IPS-18a (cell line): ENCODE measurements around the gene CACNA1A.
"Not testable (repeated sequence)": the region's sequence is repeated elsewhere in the genome, so short reads cannot be mapped to it uniquely, and the experiment has no call there.

Source experiments
- H3K27ac ChIP-seq: one replicate; pipeline ENCODE4 v1.5.1; 2013; ENCODE audit warnings: low read length
- H3K27me3 ChIP-seq: one replicate; pipeline ENCODE4 v1.6.1; 2013; ENCODE audit warnings: mild to moderate bottlenecking, low read length; ENCODE audit not compliant: control insufficient read depth, insufficient read depth
- H3K36me3 ChIP-seq: one replicate; pipeline ENCODE4 v1.6.1; 2013; ENCODE audit warnings: low read depth, low read length; ENCODE audit not compliant: control insufficient read depth
- H3K4me1 ChIP-seq: one replicate; pipeline ENCODE4 v1.6.1; 2013; ENCODE audit warnings: low read depth, low read length; ENCODE audit not compliant: control insufficient read depth
- H3K4me3 ChIP-seq: one replicate; pipeline ENCODE4 v1.5.1; 2013; ENCODE audit warnings: low read length
- H3K9ac ChIP-seq: one replicate; pipeline ENCODE4 v1.6.1; 2013; ENCODE audit warnings: mild to moderate bottlenecking, low read length, moderate library complexity
- H3K9me3 ChIP-seq: one replicate; pipeline ENCODE4 v1.6.1; 2013; ENCODE audit warnings: low read depth, low read length; ENCODE audit not compliant: control insufficient read depth

Gene CACNA1A

DNA sequence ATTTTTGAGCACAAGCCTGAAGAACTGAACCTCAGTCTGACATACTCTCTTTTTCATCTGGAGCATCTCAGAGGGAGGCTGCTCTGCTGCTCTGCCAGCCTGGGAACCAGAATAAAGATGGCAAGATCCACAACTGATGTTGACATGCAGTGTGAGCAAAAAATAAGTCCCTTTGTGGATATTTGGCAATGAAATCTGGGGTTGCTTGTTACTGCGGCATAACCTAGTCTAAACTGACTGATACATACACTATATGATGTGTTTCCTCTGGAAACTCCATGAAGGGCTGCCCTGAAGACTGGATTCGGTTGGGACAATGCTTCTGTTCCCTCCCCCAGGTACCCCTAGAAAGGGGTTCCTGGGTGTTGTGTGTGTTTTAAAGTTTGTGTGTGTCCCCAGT, 249.4 kb downstream of the CACNA1A start:
- Histone ChIP-seq H3K27ac (no peak overlapping the region), H3K4me3 (no peak overlapping the region), H3K36me3 (peaks cover 6% of the 10 kb centered on the region), H3K4me1 (no peaks in the 10 kb centered on the region), H3K27me3 (no peaks in the 10 kb centered on the region), H3K9me3 (no peaks in the 10 kb centered on the region), H3K9ac (no peak overlapping the region)

DNA sequence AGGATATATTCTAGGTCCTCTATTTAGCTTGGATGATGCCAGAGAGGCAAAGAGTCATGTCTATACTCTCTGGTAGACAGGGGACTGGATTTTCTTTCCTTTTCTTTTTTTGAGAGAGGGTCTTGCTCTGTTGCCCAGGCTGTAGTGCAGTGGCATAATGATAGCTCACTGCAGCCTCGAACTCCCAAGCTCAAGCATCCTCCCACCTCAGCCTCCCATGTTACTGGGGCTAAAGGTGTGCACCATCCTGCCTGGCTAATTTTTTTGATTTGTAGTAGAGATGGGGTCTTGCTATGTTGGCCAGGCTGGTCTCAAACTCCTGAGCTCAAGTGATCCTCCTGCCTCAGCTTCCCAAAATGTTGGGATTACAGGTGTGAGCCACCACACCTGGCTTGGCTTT, 249.9 kb downstream of the CACNA1A start:
- H3K27me3 ChIP-seq, H3K27ac ChIP-seq, H3K9ac ChIP-seq, H3K4me3 ChIP-seq, H3K36me3 ChIP-seq, H3K9me3 ChIP-seq, H3K4me1 ChIP-seq: not testable (repeated sequence)

DNA sequence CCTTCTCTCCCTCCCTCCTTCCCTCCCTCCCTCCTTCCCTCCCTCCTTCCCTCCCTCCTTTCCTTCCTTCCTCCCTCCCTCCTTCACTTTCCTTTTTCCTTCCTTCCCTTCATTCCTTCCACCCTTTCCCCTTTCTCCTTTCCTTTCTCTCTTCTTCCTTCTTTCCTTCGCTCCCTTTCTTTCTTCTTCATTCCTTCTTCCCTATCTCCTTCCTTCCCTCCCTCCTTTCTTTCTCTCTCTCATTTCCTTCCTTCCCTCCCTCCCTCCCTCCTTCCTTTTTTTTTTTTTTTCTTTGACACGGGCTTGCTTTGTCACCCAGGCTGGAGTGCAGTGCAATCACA, 250.6 kb downstream of the CACNA1A start:
- H3K4me3 ChIP-seq, result no peak overlapping the region

DNA sequence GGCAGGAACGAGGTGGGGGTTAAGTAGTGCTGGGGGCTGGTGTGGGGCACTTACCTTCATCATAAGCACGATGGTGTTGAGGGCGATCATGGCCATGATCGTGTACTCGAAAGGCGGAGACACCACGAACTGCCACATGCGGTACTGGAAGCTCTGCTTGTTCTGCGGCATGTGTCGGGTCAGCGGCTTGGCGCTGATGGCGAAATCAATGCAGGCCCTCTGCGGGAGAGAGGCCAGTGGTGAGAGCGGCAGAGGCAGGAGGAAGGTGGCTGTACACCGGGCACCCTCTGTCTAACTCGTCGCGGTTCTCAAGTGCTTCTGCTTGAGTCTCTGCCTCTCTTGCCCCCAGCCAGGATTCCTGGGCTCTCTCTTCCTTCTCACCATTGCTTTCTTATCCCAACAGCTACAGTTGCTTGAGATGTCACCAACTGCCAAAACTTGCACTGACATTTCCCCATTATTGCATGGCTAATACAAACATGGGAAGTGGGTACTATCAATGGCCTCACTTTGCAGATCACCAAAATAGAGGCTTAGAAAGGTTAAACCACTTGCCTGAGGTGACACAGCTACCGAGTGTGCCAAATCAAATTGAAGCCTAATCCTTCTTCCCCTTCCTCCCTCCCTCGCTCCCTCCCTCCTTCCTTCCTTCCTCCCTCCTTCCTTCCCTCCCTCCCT, 251.1 kb downstream of the CACNA1A start:
- H3K9ac ChIP-seq, result no peak overlapping the region
- H3K36me3 ChIP-seq, result peaks cover 6% of the 10 kb centered on the region
- no peaks in the 10 kb centered on the region for H3K4me1 ChIP-seq
- H3K4me3 ChIP-seq, result no peak overlapping the region
- H3K27me3 ChIP-seq, result no peaks in the 10 kb centered on the region
- H3K27ac ChIP-seq, result no peak overlapping the region
- H3K9me3 ChIP-seq, result no peaks in the 10 kb centered on the region

More for the DNA sequence above, 250.6 kb downstream of the CACNA1A start:
- Histone ChIP-seq H3K27ac (no peak overlapping the region), H3K4me1 (no peaks in the 10 kb centered on the region), H3K36me3 (peaks cover 6% of the 10 kb centered on the region), H3K27me3 (no peaks in the 10 kb centered on the region), H3K9ac (no peak overlapping the region), H3K9me3 (no peaks in the 10 kb centered on the region)

DNA sequence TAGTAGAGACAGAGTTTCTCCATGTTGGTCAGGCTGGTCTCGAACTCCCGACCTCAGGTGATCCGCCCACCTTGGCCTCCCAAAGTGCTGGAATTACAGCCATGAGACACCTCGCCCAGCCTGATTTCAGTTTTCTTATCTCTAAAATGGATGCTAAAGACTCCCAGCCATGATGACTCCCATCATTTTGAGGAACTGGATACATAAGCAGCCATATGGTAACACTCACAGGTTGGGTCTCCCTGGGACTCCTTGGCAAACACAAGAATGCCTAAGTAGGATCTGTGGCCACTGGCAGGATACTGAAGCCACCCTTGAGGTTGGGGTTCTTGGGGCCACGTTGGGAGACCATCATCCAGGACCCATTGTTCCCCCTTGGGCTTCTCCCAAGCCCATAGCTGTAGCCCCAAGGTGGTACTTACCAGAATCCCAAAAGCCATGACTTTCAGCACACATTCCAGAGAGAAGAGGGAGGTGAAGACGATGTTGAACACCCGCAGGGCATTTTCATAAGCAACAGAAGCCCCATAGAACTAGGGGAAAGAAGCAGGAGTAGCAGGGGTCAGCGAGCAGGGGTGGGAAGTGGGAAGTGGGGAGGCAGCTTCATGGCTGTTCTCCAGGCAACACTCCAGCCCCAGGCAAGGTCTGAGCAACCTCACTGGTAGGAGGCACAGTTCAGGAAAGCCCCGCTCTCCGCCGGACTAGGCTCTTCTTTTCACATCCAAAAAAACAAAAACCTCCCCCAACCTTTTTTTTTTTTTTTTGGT, 253.5 kb downstream of the CACNA1A start:
- no peak overlapping the region for H3K27ac ChIP-seq
- no peak overlapping the region for H3K9ac ChIP-seq
- no peaks in the 10 kb centered on the region for H3K27me3 ChIP-seq
- H3K4me1 ChIP-seq, result no peaks in the 10 kb centered on the region
- H3K9me3 ChIP-seq, result no peaks in the 10 kb centered on the region
- no peak overlapping the region for H3K4me3 ChIP-seq
- peaks cover 6% of the 10 kb centered on the region for H3K36me3 ChIP-seq

DNA sequence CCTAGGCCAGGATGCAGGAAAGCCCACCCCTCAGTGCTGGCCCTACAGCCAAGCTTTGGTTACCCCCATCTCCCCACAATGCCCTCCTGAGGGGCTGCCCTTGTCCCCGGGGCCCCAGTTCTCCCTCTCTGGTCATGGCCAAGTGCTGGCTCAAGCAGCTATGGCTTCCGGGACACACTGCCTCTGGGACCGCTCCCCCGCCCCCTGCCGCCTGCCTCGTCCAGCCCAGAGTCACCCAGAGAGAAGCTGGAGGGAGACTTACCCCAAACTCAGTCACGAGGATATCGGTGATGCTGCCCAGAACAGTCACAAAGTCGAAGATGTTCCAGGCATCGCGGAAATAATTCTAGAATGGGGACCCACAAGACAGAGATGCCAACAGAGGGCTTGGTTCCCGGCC, 261.4 kb downstream of the CACNA1A start:
- Histone ChIP-seq H3K9ac (no peak overlapping the region), H3K27ac (no peak overlapping the region), H3K4me1 (no peaks in the 10 kb centered on the region), H3K9me3 (no peaks in the 10 kb centered on the region), H3K4me3 (no peak overlapping the region), H3K36me3 (no peaks in the 10 kb centered on the region), H3K27me3 (no peaks in the 10 kb centered on the region)

DNA sequence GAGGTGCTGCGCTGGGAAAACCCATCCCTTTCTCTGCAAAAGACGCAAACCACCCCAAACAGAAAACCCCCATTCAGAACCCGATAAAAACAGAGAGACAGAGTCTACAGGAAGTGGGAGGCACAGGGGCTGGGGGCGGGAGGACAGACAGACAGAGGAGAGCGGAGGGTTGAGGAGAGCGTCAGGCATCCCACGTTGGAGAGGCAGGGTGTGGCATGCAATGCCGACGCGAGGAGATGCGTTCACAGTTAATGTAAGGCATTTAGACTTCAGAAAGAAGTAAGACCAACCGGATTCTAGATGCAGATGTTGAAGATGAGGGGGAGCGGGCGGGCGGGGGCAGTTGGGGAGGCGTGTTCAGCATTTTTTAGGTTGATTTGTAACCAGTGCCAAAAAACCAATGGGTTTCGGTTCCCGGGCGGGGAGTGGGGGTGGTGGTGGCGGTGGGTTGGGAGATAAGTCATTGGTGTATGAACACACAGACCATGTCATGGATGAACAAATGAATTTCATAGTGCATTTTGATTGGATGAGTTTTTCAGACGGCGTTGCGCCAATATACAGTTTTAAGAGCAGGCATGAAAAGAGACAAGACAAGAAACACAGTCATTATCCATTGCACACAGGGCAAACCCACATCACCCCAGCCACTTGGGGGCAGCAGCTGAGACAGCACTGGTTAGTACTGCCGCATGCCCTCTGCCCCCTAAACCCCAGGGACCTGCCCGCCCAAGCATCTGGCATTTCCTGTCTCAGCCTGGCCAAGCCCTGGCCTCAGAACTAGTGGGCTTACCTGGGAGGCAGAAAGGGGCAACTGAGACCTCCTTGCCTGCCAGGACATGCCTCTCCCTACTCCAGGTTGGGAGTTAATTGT, 264.8 kb downstream of the CACNA1A start:
- Histone ChIP-seq H3K9me3 (no peaks in the 10 kb centered on the region), H3K36me3 (no peaks in the 10 kb centered on the region), H3K4me1 (no peaks in the 10 kb centered on the region), H3K27ac (no peak overlapping the region), H3K9ac (no peak overlapping the region), H3K27me3 (no peaks in the 10 kb centered on the region), H3K4me3 (no peak overlapping the region)

DNA sequence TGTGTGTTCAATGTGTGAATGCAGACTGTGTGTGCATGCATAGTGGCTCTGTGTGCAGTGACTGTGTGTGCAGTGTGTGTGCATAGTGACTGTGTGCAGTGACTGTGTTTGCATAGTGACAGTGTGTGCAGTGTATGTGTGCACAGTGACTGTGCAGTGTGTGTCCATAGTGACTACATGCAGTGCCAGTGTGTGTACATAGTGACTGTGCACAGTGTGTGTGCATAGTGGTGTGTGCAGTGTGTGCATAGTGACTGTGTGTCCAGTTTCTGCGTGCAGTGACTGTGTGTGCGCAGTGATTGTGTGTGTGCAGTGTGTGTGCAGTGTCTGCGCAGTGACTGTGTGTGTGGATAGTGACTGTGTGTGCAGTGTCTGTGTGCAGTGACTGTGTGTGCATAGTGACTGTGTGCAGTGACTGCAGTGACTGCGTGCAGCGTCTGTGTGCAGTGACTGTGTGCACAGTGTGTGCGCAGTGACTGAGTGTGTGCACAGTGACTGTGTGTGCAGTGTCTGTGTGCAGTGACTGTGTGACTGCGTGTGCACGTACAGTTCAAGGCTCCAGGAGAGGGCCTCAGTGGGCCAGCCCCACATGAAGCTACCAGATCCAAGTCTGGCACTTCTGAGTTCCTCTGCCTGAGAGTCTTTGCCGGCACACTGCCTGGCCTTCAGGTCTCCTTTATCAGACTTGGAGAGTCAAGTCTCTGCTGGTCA, 265.8 kb downstream of the CACNA1A start:
- Histone ChIP-seq H3K27ac (no peak overlapping the region), H3K4me1 (no peaks in the 10 kb centered on the region), H3K4me3 (no peak overlapping the region), H3K9ac (no peak overlapping the region), H3K27me3 (no peaks in the 10 kb centered on the region), H3K36me3 (no peaks in the 10 kb centered on the region), H3K9me3 (no peaks in the 10 kb centered on the region)

DNA sequence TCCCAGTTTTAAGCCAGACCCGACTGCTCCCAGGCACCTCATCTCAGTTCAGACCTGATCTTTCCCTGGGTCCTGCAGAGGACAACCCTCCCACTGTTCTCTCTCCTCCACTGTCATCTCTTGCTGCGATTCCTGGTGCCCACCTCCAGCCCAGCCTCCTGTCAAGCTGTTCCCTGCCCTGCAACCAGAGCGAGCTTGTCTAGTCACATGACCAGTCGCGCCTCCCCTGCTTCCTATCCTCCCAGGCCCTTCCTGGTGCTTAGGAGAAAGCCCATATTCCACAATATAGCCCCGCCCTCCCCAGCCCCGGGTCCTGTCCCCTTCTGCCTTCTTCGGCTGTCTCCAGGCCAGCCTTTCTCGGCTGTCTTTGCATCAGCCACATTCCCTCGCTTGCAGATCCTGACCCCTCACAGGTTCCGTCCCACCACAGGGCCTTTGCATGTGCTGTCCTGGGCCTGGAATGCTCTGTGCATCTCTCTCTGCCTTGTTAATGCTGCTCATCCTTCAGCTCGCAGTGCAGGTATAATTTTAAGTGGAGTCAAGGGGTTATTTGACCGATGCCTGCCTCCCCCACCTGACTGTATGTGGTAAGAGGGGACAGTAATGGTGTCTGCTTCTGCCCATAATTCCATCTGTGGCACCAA, 267.3 kb downstream of the CACNA1A start:
- H3K4me3 ChIP-seq, result no peak overlapping the region
- H3K27me3 ChIP-seq, result no peaks in the 10 kb centered on the region
- no peaks in the 10 kb centered on the region for H3K36me3 ChIP-seq
- H3K9me3 ChIP-seq, result no peaks in the 10 kb centered on the region
- H3K4me1 ChIP-seq, result no peaks in the 10 kb centered on the region
- H3K27ac ChIP-seq, result no peak overlapping the region
- H3K9ac ChIP-seq, result no peak overlapping the region

DNA sequence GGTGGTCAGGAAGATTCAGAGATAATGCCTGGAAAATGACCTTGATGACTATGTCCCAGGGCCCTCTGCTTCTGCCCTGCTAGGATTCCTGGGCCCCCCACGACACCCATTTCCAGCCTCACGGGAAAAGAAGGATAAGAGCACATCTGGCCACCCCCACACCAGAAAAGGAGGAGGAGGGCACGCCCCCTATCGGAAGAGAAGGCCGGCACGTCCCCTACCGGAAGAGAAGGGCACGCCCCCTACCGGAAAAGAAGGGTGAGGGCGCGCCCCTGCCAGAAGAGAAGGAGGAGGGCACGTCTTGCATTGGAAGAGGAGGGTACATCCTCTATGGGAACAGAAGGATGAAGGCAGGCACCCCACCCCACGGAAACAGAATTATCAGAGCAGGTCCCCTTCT, 271.8 kb downstream of the CACNA1A start:
- Histone ChIP-seq H3K9ac (no peak overlapping the region), H3K27ac (no peak overlapping the region), H3K36me3 (no peaks in the 10 kb centered on the region), H3K9me3 (no peaks in the 10 kb centered on the region), H3K4me3 (no peak overlapping the region), H3K27me3 (no peaks in the 10 kb centered on the region), H3K4me1 (no peaks in the 10 kb centered on the region)

DNA sequence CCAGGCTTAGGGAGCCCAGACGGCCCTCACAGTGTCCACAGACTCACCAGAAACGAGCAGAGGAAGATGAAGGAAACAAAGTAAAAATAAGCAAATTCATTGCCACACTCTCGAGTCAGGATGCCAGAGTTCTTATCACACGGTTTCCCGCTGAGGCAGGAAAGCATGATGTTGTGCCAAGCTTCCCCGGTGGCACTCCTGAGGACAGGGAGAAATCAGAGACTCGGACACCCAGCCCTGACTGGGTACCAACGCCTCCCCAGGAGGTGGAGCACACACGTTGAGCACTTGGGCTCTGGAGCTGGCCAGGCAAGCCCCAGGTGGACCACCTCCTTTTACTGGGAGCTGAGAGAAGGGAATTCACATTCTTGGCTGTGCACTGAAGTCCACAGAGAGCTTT, 274.6 kb downstream of the CACNA1A start:
- Histone ChIP-seq H3K36me3 (no peaks in the 10 kb centered on the region), H3K9ac (no peak overlapping the region), H3K27me3 (no peaks in the 10 kb centered on the region), H3K4me1 (no peaks in the 10 kb centered on the region), H3K9me3 (no peaks in the 10 kb centered on the region), H3K27ac (no peak overlapping the region), H3K4me3 (no peak overlapping the region)
